Kasumi-1 (cell line): ENCODE data around the gene TRMT2A.

ENCODE experiments used
- DNase-seq, 2 experiments: peaks; one replicate each; lab custom pipeline; 2025; lab: John Stamatoyannopoulos, UW

TRMT2A gene

DNA sequence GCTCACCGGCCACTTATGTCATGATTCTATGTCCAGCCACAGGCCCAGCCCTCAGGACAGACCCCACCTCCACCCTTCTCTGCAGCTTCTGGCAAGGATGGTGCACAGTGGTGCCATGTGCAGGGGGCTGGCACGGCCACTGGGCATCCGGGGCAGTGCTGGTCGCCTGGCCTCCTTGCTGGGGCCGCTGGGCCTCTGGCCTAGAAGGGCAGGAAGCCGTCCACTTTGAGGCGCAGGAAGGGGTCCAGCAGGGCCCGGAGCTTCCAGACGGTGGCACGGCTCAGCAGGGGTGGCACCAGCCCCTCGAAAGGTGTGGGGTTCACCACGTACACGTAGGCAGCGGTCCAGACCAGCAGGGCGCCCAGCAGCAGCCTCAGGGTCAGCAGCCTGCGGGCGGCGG lies 31.4 kb upstream of the TRMT2A start:
- DNase-seq, result no peak

DNA sequence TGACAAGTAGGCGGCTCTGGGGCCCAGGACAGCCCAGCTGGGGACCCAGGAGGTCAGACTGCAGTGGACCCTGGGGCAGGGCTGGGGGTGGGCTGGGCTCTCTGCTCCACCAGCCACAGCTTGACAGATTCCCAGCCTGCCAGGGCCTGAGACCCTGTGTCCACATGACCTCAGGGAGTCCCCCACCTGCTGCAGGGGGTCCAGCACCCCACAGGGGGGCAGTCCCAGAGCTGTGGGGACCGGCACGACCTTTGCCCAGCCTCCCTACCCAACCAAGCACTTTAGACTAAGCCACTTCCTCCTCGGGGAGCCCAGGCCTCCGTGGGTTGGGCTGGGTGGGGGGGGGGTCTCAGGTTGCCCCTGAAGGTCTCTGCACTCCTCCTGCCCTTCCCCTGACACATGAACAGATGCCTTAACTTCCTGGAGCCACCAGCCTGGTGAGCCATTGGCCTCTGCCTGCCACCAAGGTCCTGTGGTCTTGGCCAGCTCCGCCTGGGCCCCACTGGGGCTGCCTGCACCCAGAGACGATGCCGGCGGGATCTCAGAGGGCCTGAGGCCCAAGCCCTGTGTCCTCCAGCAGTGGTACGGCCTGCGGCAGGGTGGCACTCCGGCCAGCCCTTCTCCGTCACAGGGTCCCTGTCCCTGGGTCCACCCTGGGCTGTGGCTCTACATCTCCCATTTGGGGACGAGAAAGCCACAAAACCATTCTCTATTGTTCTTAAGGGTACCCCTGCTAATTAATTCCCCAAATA lies 30.4 kb upstream of the TRMT2A start:
- peak in 1 of 2 experiments; percentile 21 for DNase-seq

GRCh38 chr22:20146777-20147176 lies 29.8 kb upstream of the TRMT2A start:
- no peak for DNase-seq

DNA sequence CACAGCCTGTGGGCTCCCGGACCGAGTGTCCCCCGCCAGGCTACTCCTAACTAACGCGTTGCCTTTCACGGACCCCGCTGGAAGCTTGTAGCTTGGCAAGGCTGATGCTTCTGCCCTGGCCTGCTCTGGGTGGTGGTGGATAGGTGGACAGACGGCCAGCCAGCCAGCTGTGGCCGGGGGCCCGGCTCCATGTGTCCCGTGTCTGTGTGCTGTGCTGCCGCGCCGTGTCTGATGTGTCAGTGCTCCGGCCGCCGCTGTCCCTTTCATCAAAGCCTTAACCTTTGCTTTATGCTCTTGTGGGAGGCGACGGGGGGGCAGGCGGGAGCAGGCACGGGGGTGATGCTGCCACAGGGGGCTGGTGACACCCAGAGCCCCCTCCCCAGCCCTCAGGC lies 28.8 kb upstream of the TRMT2A start:
- no peak for DNase-seq

DNA sequence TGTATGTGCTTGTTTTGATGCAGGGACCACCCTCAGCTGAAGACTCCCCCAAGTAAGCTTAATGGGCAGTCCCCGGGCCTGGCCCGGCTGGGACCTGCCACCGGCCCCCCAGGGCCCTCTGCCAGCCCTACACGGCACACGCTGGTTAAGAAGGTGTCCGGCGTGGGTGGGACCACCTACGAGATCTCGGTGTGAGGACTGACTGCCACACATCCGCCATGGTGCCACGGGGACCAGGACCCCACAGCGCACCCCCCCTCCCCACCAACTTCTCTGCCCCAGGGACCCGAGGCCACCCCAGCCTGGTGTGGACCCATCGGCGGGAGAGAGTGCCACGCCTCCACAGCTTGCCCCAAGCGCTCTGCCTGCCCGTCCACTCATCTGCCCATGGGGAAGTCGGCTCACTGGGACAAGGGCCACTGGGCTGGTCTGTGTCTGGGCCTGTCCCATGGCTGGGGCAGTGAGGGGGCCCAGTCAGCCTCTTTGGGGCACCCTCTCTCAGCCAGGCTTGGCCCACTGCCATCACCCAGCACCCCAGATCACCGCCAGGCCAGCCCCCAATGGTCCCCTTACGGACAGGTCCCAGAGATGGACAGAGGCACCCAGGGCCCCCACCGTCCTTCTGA lies 28.3 kb upstream of the TRMT2A start:
- no peak for DNase-seq

DNA sequence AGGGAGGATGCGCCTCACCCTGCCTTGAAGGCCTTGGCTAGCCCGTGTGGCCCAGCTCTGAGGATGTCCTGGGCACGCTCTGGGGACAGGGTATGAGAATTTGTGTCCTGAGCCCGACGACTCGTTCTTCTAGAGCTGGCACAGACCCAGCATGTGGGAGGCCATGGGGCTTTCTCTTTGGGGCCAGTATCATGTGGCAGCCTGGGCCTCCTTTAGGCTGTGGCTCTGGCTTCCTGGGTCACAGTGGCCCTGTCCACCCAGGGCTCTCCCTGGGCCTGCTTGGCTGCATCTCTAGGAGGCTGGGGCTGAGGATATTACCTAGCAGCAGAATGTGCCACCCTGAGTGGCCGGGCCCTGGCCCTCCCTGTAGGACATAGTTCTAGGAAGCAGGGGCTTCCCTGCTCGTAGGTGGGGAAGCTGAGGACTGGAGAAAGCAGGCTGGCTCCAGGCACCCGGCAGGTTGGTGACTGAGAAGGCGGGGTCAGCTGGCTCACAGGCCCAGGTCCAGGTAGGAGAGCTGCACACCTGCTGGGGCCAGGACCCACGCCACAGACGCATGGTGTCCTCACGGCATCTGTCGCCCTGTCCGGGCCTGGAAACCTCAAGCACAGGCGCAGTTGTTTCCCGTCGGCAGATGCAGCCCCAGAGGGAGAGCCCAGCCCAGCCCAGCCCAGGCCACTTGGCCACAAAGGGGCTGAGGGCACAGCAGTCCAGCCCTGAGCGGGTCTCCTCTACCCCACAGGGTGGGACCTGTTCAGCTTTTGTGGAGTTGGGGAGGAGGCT lies 27.0 kb upstream of the TRMT2A start:
- DNase-seq, result no peak

- no peak for DNase-seq
Measured at GRCh38 chr22:20142711-20143621, 25.9 kb upstream of the TRMT2A start.

- no peak for DNase-seq
Measured at GRCh38 chr22:20141186-20142077, 24.4 kb upstream of the TRMT2A start.

DNA sequence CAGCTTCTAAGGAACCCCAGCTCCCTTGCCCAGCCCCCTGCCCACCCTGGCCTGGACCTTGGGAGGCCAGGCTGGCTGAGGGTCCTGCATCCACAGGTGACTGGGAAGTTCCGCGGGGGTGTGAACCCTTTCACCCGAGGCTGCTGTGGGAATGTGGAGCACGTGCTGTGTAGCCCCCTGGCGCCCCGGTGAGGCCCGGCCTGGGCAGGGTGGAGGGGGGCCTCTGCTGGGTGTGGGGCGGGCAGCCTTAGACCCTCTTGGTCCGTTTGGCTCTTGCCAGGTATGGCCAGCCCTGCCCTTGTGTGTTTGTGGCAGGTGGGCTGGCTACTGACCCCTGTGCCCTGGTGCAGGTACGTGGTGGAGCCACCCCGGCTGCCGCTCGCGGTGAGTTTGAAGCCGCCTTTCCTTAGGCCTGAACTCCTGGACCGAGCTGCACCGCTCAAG lies 23.5 kb upstream of the TRMT2A start:
- DNase-seq, result no peak

DNA sequence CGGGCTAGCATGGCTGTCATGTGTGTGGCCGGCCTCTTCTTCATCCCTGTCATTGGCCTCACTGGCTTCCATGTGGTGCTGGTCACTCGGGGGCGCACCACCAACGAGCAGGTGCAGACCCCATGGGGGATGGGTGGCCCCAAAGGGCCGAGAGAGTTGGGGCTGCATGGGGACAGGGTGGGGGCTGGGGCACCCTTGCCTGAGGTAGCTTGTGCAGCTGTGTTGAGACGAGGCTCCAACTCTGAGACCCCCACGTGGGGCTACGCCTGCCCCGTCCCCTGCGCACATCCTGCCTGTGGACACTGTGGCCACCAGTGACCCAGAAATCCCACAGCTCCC lies 23.1 kb upstream of the TRMT2A start:
- DNase-seq, result no peak

DNA sequence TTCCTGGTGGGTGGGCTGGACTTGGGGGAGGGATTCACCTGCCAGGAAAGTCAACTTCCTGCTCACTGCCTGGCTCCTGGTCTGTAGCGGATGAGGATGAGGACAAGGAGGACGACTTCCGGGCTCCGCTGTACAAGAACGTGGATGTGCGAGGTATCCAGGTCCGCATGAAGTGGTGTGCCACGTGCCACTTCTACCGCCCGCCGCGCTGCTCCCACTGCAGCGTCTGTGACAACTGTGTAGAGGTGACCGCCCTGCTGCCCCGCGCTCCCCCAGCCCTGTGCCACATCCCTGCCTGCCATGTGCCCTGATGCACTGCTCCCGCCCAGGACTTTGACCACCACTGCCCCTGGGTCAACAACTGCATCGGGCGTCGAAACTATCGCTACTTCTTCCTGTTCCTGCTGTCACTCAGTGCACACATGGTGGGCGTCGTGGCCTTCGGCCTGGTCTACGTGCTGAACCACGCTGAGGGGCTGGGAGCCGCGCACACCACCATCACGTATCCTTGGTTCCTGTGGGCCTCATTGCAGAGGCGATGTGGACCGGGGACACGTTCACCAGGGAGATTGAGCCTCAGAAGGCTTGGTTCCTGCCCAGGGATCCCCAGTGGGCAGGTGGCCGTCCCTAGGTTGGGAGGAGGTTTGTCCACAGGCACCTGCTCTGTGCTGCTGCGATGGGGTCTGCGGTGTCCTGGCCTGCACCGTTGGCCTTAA lies 22.5 kb upstream of the TRMT2A start:
- DNase-seq, result no peak

GRCh38 chr22:20138868-20139267 lies 21.8 kb upstream of the TRMT2A start:
- DNase-seq, result no peak

GRCh38 chr22:20138417-20138738 lies 21.4 kb upstream of the TRMT2A start:
- DNase-seq, result no peak

GRCh38 chr22:20137671-20138416 lies 20.8 kb upstream of the TRMT2A start:
- no peak for DNase-seq

DNA sequence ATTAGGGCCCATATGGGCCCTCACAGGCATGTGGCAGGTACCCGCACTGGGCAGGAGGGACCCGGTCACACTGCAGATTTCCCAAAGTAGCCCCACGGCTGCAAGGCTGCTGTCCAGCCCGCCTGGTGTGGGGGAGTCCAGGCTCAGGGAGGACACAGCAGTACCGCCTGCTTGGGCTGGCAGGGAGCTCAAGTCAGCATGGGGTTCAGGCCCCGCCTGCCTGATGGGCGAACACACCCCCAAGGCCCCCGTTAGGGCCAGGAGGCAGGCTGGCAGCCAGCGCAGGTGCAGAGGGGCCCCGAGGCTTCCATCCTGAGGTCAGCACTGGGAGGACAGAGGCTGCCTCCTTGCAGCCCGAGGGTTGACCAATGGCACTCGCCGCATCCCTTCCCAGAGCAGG lies 20.1 kb upstream of the TRMT2A start:
- no peak for DNase-seq

DNA sequence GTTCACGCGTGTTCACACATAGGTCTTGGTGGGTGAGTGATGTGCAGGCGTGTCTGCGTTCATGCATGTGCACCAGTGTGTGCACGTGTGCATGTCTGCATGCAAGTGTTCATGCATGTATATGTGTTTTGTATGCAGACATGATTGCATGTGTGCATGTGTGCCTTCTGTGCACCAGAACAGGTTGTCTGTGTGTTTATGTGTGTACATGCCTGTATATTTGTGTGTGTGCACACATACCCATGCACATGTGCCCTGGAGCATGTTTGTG lies 19.5 kb upstream of the TRMT2A start:
- DNase-seq, result no peak

GRCh38 chr22:20135806-20136602 lies 19.0 kb upstream of the TRMT2A start:
- no peak for DNase-seq

- no peak for DNase-seq
Measured at GRCh38 chr22:20135265-20135664, 18.2 kb upstream of the TRMT2A start.

GRCh38 chr22:20133930-20134549 lies 17.0 kb upstream of the TRMT2A start:
- DNase-seq, result no peak
